Tibial nerve (tissue), 4 donors: ENCODE results near the gene CXorf65.

Experiments used
- EP300 ChIP-seq, 2 donors: sonication (generic); formaldehyde crosslinking; IDR thresholded peaks; one replicate each; pipeline ENCODE4 v1.6.1; 2017; ENCODE audit warnings: antibody characterized with exemption in 2 of 2, mild to moderate bottlenecking in 1 of 2
- POLR2A ChIP-seq, 2 donors: fragments of 450-650 bp; IDR thresholded peaks; one replicate each; pipeline ENCODE4 v1.6.1; 2017; ENCODE audit warnings: antibody characterized with exemption in 2 of 2, mild to moderate bottlenecking in 2 of 2, moderate library complexity in 2 of 2
- TF ChIP-seq, protein P1 (sequence below), 5 experiments: fragments of 200-600 bp in 3 of 5; fragments of 450-650 bp in 2 of 5; sonication (generic) in 3 of 5; IDR thresholded peaks; one replicate each; pipeline ENCODE4 v1.5.1; 2016 to 2019; ENCODE audit warnings: antibody characterized with exemption in 5 of 5, mild to moderate bottlenecking in 3 of 5, moderate library complexity in 2 of 5

DNA sequence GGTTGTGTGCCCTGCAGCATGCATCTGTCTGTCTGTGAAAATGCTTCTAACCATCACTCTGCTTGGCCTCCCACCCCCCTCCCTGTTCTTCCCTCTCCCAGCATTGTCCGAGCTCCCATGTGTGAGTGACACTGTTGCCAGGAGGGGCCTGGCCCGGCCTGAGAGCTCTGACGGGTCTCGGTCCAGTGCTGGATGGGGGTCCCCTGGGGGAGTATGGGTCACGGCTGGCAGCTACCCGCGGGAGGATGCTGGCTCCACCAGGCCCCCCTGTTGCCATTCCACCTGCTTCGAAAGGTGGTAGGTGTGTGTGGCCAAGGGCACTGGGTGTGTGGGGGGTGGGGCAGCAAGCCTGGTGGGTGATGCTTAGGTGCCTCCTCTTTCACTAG, 41.7 kb upstream of the CXorf65 start:
- TF ChIP-seq POLR2A (IDR thresholded peaks at IDR 0.05) (no peak), EP300 (IDR thresholded peaks at IDR 0.05) (no peak)
- TF ChIP-seq, protein P1, sequence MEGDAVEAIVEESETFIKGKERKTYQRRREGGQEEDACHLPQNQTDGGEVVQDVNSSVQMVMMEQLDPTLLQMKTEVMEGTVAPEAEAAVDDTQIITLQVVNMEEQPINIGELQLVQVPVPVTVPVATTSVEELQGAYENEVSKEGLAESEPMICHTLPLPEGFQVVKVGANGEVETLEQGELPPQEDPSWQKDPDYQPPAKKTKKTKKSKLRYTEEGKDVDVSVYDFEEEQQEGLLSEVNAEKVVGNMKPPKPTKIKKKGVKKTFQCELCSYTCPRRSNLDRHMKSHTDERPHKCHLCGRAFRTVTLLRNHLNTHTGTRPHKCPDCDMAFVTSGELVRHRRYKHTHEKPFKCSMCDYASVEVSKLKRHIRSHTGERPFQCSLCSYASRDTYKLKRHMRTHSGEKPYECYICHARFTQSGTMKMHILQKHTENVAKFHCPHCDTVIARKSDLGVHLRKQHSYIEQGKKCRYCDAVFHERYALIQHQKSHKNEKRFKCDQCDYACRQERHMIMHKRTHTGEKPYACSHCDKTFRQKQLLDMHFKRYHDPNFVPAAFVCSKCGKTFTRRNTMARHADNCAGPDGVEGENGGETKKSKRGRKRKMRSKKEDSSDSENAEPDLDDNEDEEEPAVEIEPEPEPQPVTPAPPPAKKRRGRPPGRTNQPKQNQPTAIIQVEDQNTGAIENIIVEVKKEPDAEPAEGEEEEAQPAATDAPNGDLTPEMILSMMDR (IDR thresholded peaks at IDR 0.05): no peak
